H9 (cell line): Measurements from ENCODE around the gene EPHA2. TPM values are rescaled to one million over a fixed set of nuclear protein-coding genes. Genes with fewer than 3 reads are reported as not detected.
A peak's percentile ranks its signal among the peaks of the same experiment; 100 is the strongest.

Experiments used
- DNase-seq: peaks from one replicate; pipeline ENCODE4 v3.0.0-alpha.2; 2017
- H2AFZ ChIP-seq: one replicate; pipeline ENCODE4 v1.6.1; 2013; ENCODE audit warnings: mild to moderate bottlenecking, low read length, control low read depth, moderate library complexity
- H2AK5ac ChIP-seq: 2 replicates; pipeline ENCODE4 v1.6.1; 2013; ENCODE audit warnings: low read length, control low read depth, mixed read lengths; ENCODE audit not compliant: insufficient read length
- H2BK120ac ChIP-seq: one replicate; pipeline ENCODE4 v1.6.1; 2013; ENCODE audit warnings: low read depth, mild to moderate bottlenecking, low read length, control low read depth, inconsistent platforms; ENCODE audit not compliant: poor library complexity, severe bottlenecking
- H2BK12ac ChIP-seq: 2 replicates; pipeline ENCODE4 v1.6.1; 2013; ENCODE audit warnings: low read length, control low read depth, mixed read lengths, low read depth; ENCODE audit not compliant: insufficient read length
- H2BK15ac ChIP-seq: 2 replicates; pipeline ENCODE4 v1.6.1; 2013; ENCODE audit warnings: low read depth, low read length, control low read depth
- H2BK20ac ChIP-seq: one replicate; pipeline ENCODE4 v1.6.1; 2013; ENCODE audit warnings: low read depth, mild to moderate bottlenecking, low read length, control low read depth, inconsistent platforms; ENCODE audit not compliant: poor library complexity, severe bottlenecking
- H2BK5ac ChIP-seq: 2 replicates; pipeline ENCODE4 v1.6.1; 2013; ENCODE audit warnings: low read length, control low read depth, mixed read lengths; ENCODE audit not compliant: insufficient read length
- H3K14ac ChIP-seq: 2 replicates; pipeline ENCODE4 v1.6.1; 2013; ENCODE audit warnings: low read length, control low read depth; ENCODE audit not compliant: insufficient read depth
- H3K18ac ChIP-seq: 2 replicates; pipeline ENCODE4 v1.6.1; 2013; ENCODE audit warnings: low read depth, mild to moderate bottlenecking, mixed read lengths, low read length, control low read depth; ENCODE audit not compliant: insufficient read length
- H3K23ac ChIP-seq: 2 replicates; pipeline ENCODE4 v1.6.1; 2013; ENCODE audit warnings: low read length, control low read depth, mixed read lengths, low read depth; ENCODE audit not compliant: insufficient read length
- H3K23me2 ChIP-seq: 2 replicates; pipeline ENCODE4 v1.6.1; 2013; ENCODE audit warnings: low read depth, mild to moderate bottlenecking, mixed read lengths, low read length, control low read depth; ENCODE audit not compliant: insufficient read length, poor library complexity, severe bottlenecking
- H3K27ac ChIP-seq: 2 replicates; pipeline ENCODE4 v1.5.1; 2013; ENCODE audit warnings: low read length, control low read depth, mixed read lengths, low read depth; ENCODE audit not compliant: insufficient read length
- H3K27me3 ChIP-seq: 2 replicates; pipeline ENCODE4 v1.6.1; 2013; ENCODE audit warnings: low read length, control low read depth, inconsistent platforms; ENCODE audit not compliant: insufficient read depth
- H3K4ac ChIP-seq: 2 replicates; pipeline ENCODE4 v1.6.1; 2013; ENCODE audit warnings: low read depth, mild to moderate bottlenecking, control low read depth, inconsistent platforms, low read length, moderate library complexity
- H3K4me1 ChIP-seq: 2 replicates; pipeline ENCODE4 v1.6.1; 2013; ENCODE audit warnings: low read length, control low read depth, inconsistent platforms; ENCODE audit not compliant: insufficient read depth
- H3K4me2 ChIP-seq: 2 replicates; pipeline ENCODE4 v1.6.1; 2013; ENCODE audit warnings: low read length, control low read depth, mixed read lengths; ENCODE audit not compliant: insufficient read length, insufficient read depth
- H3K56ac ChIP-seq: 2 replicates; pipeline ENCODE4 v1.6.1; 2013; ENCODE audit warnings: low read depth, mild to moderate bottlenecking, mixed read lengths, low read length, control low read depth; ENCODE audit not compliant: insufficient read length
- H3K79me1 ChIP-seq: 2 replicates; pipeline ENCODE4 v1.6.1; 2013; ENCODE audit warnings: low read depth, mild to moderate bottlenecking, moderate library complexity, low read length, control low read depth, inconsistent platforms; ENCODE audit not compliant: insufficient read depth, poor library complexity, severe bottlenecking
- H3K79me2 ChIP-seq: 2 replicates; pipeline ENCODE4 v1.6.1; 2013; ENCODE audit warnings: low read length, control low read depth, inconsistent platforms; ENCODE audit not compliant: insufficient read depth
- H3K9ac ChIP-seq: 2 replicates; pipeline ENCODE4 v1.6.1; 2013; ENCODE audit warnings: low read length, control low read depth, mixed read lengths; ENCODE audit not compliant: insufficient read length; ENCODE audit errors: extremely low read depth
- H3K9me3 ChIP-seq: one replicate; pipeline ENCODE4 v1.6.1; 2013; ENCODE audit warnings: low read depth, low read length, inconsistent platforms; ENCODE audit not compliant: control insufficient read depth
- H3T11ph ChIP-seq: one replicate; pipeline ENCODE4 v1.6.1; 2013; ENCODE audit warnings: mild to moderate bottlenecking, low read length, control low read depth, inconsistent platforms
- H4K20me1 ChIP-seq: one replicate; pipeline ENCODE4 v1.6.1; 2013; ENCODE audit not compliant: control insufficient read depth, insufficient read length, insufficient read depth
- H4K5ac ChIP-seq: 2 replicates; pipeline ENCODE4 v1.6.1; 2013; ENCODE audit warnings: low read depth, mild to moderate bottlenecking, mixed read lengths, low read length, control low read depth; ENCODE audit not compliant: insufficient read length
- H4K8ac ChIP-seq: replicated peaks from 2 replicates; pipeline ENCODE4 v1.6.1; 2013; ENCODE audit warnings: low read length, control low read depth, mixed read lengths, low read depth; ENCODE audit not compliant: insufficient read length
- H4K91ac ChIP-seq: 2 replicates; pipeline ENCODE4 v1.6.1; 2013; ENCODE audit warnings: low read depth, mild to moderate bottlenecking, moderate library complexity, mixed read lengths, low read length, control low read depth; ENCODE audit not compliant: insufficient read length
- H3K27ac Mint-ChIP-seq, 3 experiments: 2 replicates in 2 of 3; 3 replicates in 1 of 3; pipeline ENCODE4 v1.8.0; 2020 to 2021; ENCODE audit warnings: mixed read lengths in 3 of 3, mild to moderate bottlenecking in 1 of 3, moderate library complexity in 1 of 3
- H3K27me3 Mint-ChIP-seq: 2 replicates; pipeline ENCODE4 v1.8.0; 2021; ENCODE audit warnings: low read depth, mild to moderate bottlenecking, moderate library complexity, mixed read lengths
- H3K36me3 Mint-ChIP-seq, 3 experiments: 2 replicates in 2 of 3; 3 replicates in 1 of 3; pipeline ENCODE4 v1.8.0; 2020 to 2021; ENCODE audit warnings: low read depth in 3 of 3, mixed read lengths in 3 of 3; ENCODE audit not compliant: insufficient read depth in 1 of 3
- H3K4me1 Mint-ChIP-seq, 2 experiments: 2 replicates each; pipeline ENCODE4 v1.8.0; 2020; ENCODE audit warnings: mixed read lengths in 2 of 2
- H3K4me3 Mint-ChIP-seq, 2 experiments: 2 replicates in 1 of 2; 3 replicates in 1 of 2; pipeline ENCODE4 v1.8.0; 2020 to 2021; ENCODE audit warnings: mild to moderate bottlenecking in 2 of 2, mixed read lengths in 2 of 2, moderate library complexity in 1 of 2
- H3K9me3 Mint-ChIP-seq, 2 experiments: 2 replicates in 1 of 2; 3 replicates in 1 of 2; pipeline ENCODE4 v1.8.0; 2020; ENCODE audit warnings: mild to moderate bottlenecking in 2 of 2, mixed read lengths in 2 of 2, moderate library complexity in 1 of 2
- CTCF ChIP-seq: fragments of 200-600 bp; sonication (generic); conservative IDR thresholded peaks from 3 replicates; pipeline ENCODE4 v1.8.0; 2021; ENCODE audit warnings: antibody characterized with exemption, mild to moderate bottlenecking
- WGBS: extraction: QIAGEN DNeasy Blood & Tissue Kit; methylation state at CpG from one replicate; pipeline ENCODE4 v1.1.7; 2013; ENCODE audit warnings: missing lambda C conversion rate, low lambda C conversion rate, mixed read lengths; ENCODE audit not compliant: insufficient read length; ENCODE audit errors: extremely low coverage; 5-methylcytosine and 5-hydroxymethylcytosine counted together
- total RNA-seq: library from RNA; stranded (reverse); gene quantifications from 2 replicates; pipeline ENCODE4 v1.2.1, GENCODE V29; 2021

Gene EPHA2
- total RNA-seq, 1 experiment from 2014 or later: 33.1 TPM

- Mint-ChIP-seq H3K27ac (peak overlapping the region; percentile 16 to 79 (median 70); a peak in 3 of 7 replicates), H3K9me3 (no peaks in the 10 kb centered on the region), H3K4me1 (peaks cover 44 to 45% of the 10 kb centered on the region in 2 experiments), H3K4me3 (no peak overlapping the region), H3K36me3 (peaks cover 23 to 57% (median 34%) of the 10 kb centered on the region in 3 experiments), H3K27me3 (no peaks in the 10 kb centered on the region)
- Histone ChIP-seq H3K4ac (no peak overlapping the region), H3K14ac (no peak overlapping the region), H3K56ac (no peak overlapping the region), H3T11ph (no peak overlapping the region), H3K9me3 (no peaks in the 10 kb centered on the region), H2BK120ac (no peak overlapping the region), H3K79me2 (no peaks in the 10 kb centered on the region), H4K5ac (no peak overlapping the region), H3K23ac (no peak overlapping the region), H3K4me1 (peaks cover 2% of the 10 kb centered on the region; the same call in 1 of the 2 replicates), H3K79me1 (no peaks in the 10 kb centered on the region), H2AFZ (no peak overlapping the region), H2BK15ac (no peak overlapping the region), H3K27me3 (no peaks in the 10 kb centered on the region), H3K27ac (no peak overlapping the region), H3K9ac (no peak overlapping the region), H3K23me2 (no peaks in the 10 kb centered on the region), H2BK5ac (no peak overlapping the region), H2AK5ac (no peak overlapping the region), H2BK12ac (no peak overlapping the region), H3K4me2 (no peak overlapping the region), H4K20me1 (no peaks in the 10 kb centered on the region), H4K91ac (no peak overlapping the region), H3K18ac (no peak overlapping the region), H2BK20ac (no peak overlapping the region), H4K8ac (no peak overlapping the region)
- no peak for TF ChIP-seq CTCF
- peak; percentile 21 for DNase-seq
- no CpG with 5 or more reads among the region's 18 CpGs for WGBS
Measured at GRCh38 chr1:16124377-16125087, 31.3 kb downstream of the EPHA2 start.
